HCT116 (cell line): Measurements from ENCODE around the gene AK6. TPM values are rescaled to one million over a fixed set of nuclear protein-coding genes. Genes with fewer than 3 reads are reported as not detected.

ENCODE experiments used
- ATAC-seq: fragments of 200-7000 bp; cut with Tn5 transposase; 2 replicates; pipeline ENCODE4 v1.9.1; 2020; ENCODE audit warnings: mild to moderate bottlenecking, moderate library complexity
- Bru-seq: library from RNA; stranded (reverse); fragments of 400-500 nt; gene quantifications from one replicate; lab custom pipeline; 2021; lab: Mats Ljungman, UMichigan
- BruChase-seq, 2 experiments: library from RNA; stranded (reverse); fragments of 400-500 nt; gene quantifications; one replicate each; lab custom pipeline; 2021; lab: Mats Ljungman, UMichigan
- BruUV-seq: library from RNA; stranded (reverse); fragments of 400-500 nt; replicated peaks from 2 replicates; lab custom pipeline; 2021; lab: Mats Ljungman, UMichigan
- CTCF ChIA-PET: fragments of 300-600 bp; sonication (Branson Sonifier 250); formaldehyde crosslinking; loops from one replicate; lab custom pipeline; 2021; ENCODE audit warnings: antibody characterized with exemption; lab: Charles Lee
- POLR2A ChIA-PET: fragments of 300-600, 350-600 bp; sonication (Branson Sonifier 250); formaldehyde crosslinking; loops from one replicate; lab custom pipeline; 2021; ENCODE audit warnings: antibody characterized with exemption; lab: Charles Lee
- RAD21 ChIA-PET, 2 experiments: fragments of 300-600 bp; sonication (Branson Sonifier 250); formaldehyde crosslinking; loops; one replicate each; lab custom pipeline; 2023; ENCODE audit warnings: low total read pairs in 2 of 2; ENCODE audit not compliant: uncharacterized antibody in 2 of 2, unreplicated experiment in 2 of 2, low non-redundant PET in 1 of 2; lab: Charles Lee
- DNase-seq: peaks from one replicate; pipeline ENCODE4 v3.0.0-alpha.2; 2010; ENCODE audit warnings: low read depth, low spot score
- H2AFZ ChIP-seq: fragments of 200-600 bp; shearing (Covaris generic), sonication (generic); 2 replicates; pipeline ENCODE4 v1.6.1; 2017; ENCODE audit warnings: low read depth, mixed run types, mixed read lengths, antibody characterized with exemption, low read length; ENCODE audit not compliant: poor library complexity, severe bottlenecking
- H3K27ac ChIP-seq: 2 replicates; pipeline ENCODE4 v1.5.1; 2012; ENCODE audit warnings: low read depth, low read length
- H3K27me3 ChIP-seq: fragments of 200-600 bp; sonication (generic); 2 replicates; pipeline ENCODE4 v1.6.1; 2016; ENCODE audit warnings: mixed run types, low read length, mixed read lengths; ENCODE audit not compliant: insufficient read depth
- H3K36me3 ChIP-seq, 2 experiments: fragments of 200-500 bp in 1 of 2; fragments of 200-600 bp in 1 of 2; sonication (Bioruptor generic) in 1 of 2; sonication (generic) in 1 of 2; 2 replicates each; pipeline versions ENCODE4 v1.5.1 to v1.6.1; 2014 to 2016; ENCODE audit warnings: low read length in 2 of 2, inconsistent platforms in 1 of 2, mixed read lengths in 1 of 2, mixed run types in 1 of 2; ENCODE audit not compliant: insufficient read depth in 2 of 2, control insufficient read depth in 1 of 2
- H3K4me1 ChIP-seq, 2 experiments: fragments of 200-600 bp in 1 of 2; sonication (generic) in 1 of 2; 2 replicates each; pipeline versions ENCODE4 v1.5.1 to v1.6.1; 2012 to 2017; ENCODE audit warnings: low read length in 2 of 2, inconsistent platforms in 1 of 2, mild to moderate bottlenecking in 1 of 2, mixed read lengths in 1 of 2, mixed run types in 1 of 2, moderate library complexity in 1 of 2; ENCODE audit not compliant: insufficient read depth in 2 of 2, control insufficient read depth in 1 of 2
- H3K4me2 ChIP-seq: fragments of 200-600 bp; sonication (generic); 2 replicates; pipeline ENCODE4 v1.6.1; 2017; ENCODE audit warnings: mixed run types, low read length, mixed read lengths
- H3K4me3 ChIP-seq, 2 experiments: fragments of 200-600 bp in 1 of 2; sonication (generic) in 1 of 2; replicated peaks in 1 of 2; 2 replicates each; pipeline ENCODE4 v1.5.1; 2011 to 2016; ENCODE audit warnings: low read length in 2 of 2, control low read depth in 1 of 2, low read depth in 1 of 2, mild to moderate bottlenecking in 1 of 2, mixed read lengths in 1 of 2, mixed run types in 1 of 2
- H3K79me2 ChIP-seq: fragments of 200-600 bp; sonication (generic); 2 replicates; pipeline ENCODE4 v1.6.1; 2017; ENCODE audit warnings: mild to moderate bottlenecking, mixed run types, low read length, moderate library complexity, mixed read lengths; ENCODE audit not compliant: insufficient read depth
- H3K9ac ChIP-seq: fragments of 200-600 bp; sonication (generic); 2 replicates; pipeline ENCODE4 v1.6.1; 2016; ENCODE audit warnings: low read length, mixed read lengths
- H3K9me2 ChIP-seq: fragments of 200-600 bp; sonication (generic), shearing (Covaris generic); 2 replicates; pipeline ENCODE4 v1.6.1; 2017; ENCODE audit warnings: mixed run types, mild to moderate bottlenecking, moderate library complexity; ENCODE audit not compliant: insufficient read depth
- H3K9me3 ChIP-seq, 2 experiments: fragments of 200-500 bp in 1 of 2; fragments of 200-600 bp in 1 of 2; sonication (Bioruptor generic) in 1 of 2; sonication (generic) in 1 of 2; 2 replicates each; pipeline ENCODE4 v1.6.1; 2014 to 2017; ENCODE audit warnings: low read length in 2 of 2, mixed read lengths in 2 of 2, inconsistent platforms in 1 of 2, low read depth in 1 of 2, mild to moderate bottlenecking in 1 of 2, mixed run types in 1 of 2, moderate library complexity in 1 of 2; ENCODE audit not compliant: control insufficient read depth in 1 of 2, insufficient read depth in 1 of 2
- H4K20me1 ChIP-seq: fragments of 200-600 bp; sonication (generic), shearing (Covaris generic); 2 replicates; pipeline ENCODE4 v1.6.1; 2017; ENCODE audit warnings: mixed run types, mild to moderate bottlenecking, moderate library complexity; ENCODE audit not compliant: insufficient read depth
- ATF3 ChIP-seq: IDR thresholded peaks from 2 replicates; pipeline ENCODE4 v1.6.1; 2012
- CBX3 ChIP-seq: IDR thresholded peaks from 2 replicates; pipeline ENCODE4 v1.6.1; 2012; ENCODE audit warnings: low read depth
- CEBPB ChIP-seq: IDR thresholded peaks from 2 replicates; pipeline ENCODE4 v1.6.1; 2012; ENCODE audit warnings: low read depth
- CTCF ChIP-seq, 3 experiments: fragments of 200-600 bp in 1 of 3; sonication (generic) in 1 of 3; IDR thresholded peaks in 2 of 3; conservative IDR thresholded peaks in 1 of 3; 2 replicates each; pipeline ENCODE4 v1.5.1; 2012 to 2017; ENCODE audit warnings: low read depth in 2 of 3, low read length in 2 of 3, antibody characterized with exemption in 1 of 3, borderline replicate concordance in 1 of 3, control low read depth in 1 of 3, mild to moderate bottlenecking in 1 of 3, mixed read lengths in 1 of 3, mixed run types in 1 of 3, moderate library complexity in 1 of 3; ENCODE audit not compliant: insufficient read depth in 1 of 3
- EZH2 ChIP-seq: fragments of 200-600 bp; sonication (generic); IDR thresholded peaks from 2 replicates; pipeline ENCODE4 v1.6.1; 2017; ENCODE audit warnings: antibody characterized with exemption, mixed run types
- EZH2phosphoT487 ChIP-seq: fragments of 200-600 bp; IDR thresholded peaks from 2 replicates; pipeline ENCODE4 v1.6.1; 2018; ENCODE audit warnings: antibody characterized with exemption, borderline replicate concordance
- FOSL1 ChIP-seq: IDR thresholded peaks from 2 replicates; pipeline ENCODE4 v1.6.1; 2012; ENCODE audit warnings: low read depth
- JUND ChIP-seq: IDR thresholded peaks from 2 replicates; pipeline ENCODE4 v1.6.1; 2012
- MAX ChIP-seq: IDR thresholded peaks from 2 replicates; pipeline ENCODE4 v1.6.1; 2012
- POLR2A ChIP-seq: IDR thresholded peaks from 2 replicates; pipeline ENCODE4 v1.7.0; 2011; ENCODE audit warnings: borderline replicate concordance; ENCODE audit not compliant: insufficient read depth, insufficient read length; ENCODE audit errors: extremely low read depth
- POLR2AphosphoS5 ChIP-seq: IDR thresholded peaks from 2 replicates; pipeline ENCODE4 v1.6.1; 2011; ENCODE audit warnings: mild to moderate bottlenecking, low read depth, low read length, moderate library complexity
- RAD21 ChIP-seq: IDR thresholded peaks from 2 replicates; pipeline ENCODE4 v1.6.1; 2012; ENCODE audit warnings: low read depth, mild to moderate bottlenecking
- SIN3A ChIP-seq: IDR thresholded peaks from 2 replicates; pipeline ENCODE4 v1.6.1; 2012; ENCODE audit warnings: low read depth
- SP1 ChIP-seq: IDR thresholded peaks from 2 replicates; pipeline ENCODE4 v1.6.1; 2012; ENCODE audit warnings: low read depth
- SRF ChIP-seq: IDR thresholded peaks from 2 replicates; pipeline ENCODE4 v1.6.1; 2012; ENCODE audit warnings: low read depth
- TCF7L2 ChIP-seq: IDR thresholded peaks from 2 replicates; pipeline ENCODE4 v1.7.0; 2011; ENCODE audit warnings: borderline replicate concordance, inconsistent platforms; ENCODE audit not compliant: insufficient read depth, insufficient read length; ENCODE audit errors: extremely low read depth
- YY1 ChIP-seq: IDR thresholded peaks from 2 replicates; pipeline ENCODE4 v1.6.1; 2011; ENCODE audit warnings: low read length, low read depth, moderate library complexity, mild to moderate bottlenecking; ENCODE audit not compliant: insufficient replicate concordance; ENCODE audit errors: extremely low read depth
- ZBTB33 ChIP-seq: IDR thresholded peaks from 2 replicates; pipeline ENCODE4 v1.6.1; 2011; ENCODE audit warnings: mild to moderate bottlenecking, low read length, moderate library complexity; ENCODE audit not compliant: insufficient replicate concordance; ENCODE audit errors: extremely low read depth
- ZFX ChIP-seq: fragments of 450-650 bp; IDR thresholded peaks from 2 replicates; pipeline ENCODE4 v1.6.1; 2017
- ZNF274 ChIP-seq: fragments of 200-500 bp; sonication (Bioruptor generic); IDR thresholded peaks from 2 replicates; pipeline ENCODE4 v1.6.1; 2014; ENCODE audit warnings: mild to moderate bottlenecking, low read depth, low read length, inconsistent platforms
- intact Hi-C: fragments of 100-400 bp; cut with micrococcal nuclease; formaldehyde crosslinking; loops from 2 replicates; pipeline ENCODE4 v1.10.0; 2022
- long read RNA-seq: library from polyadenylated mRNA; unstranded; transcript quantifications from one replicate; pipeline ENCODE4 v2.0.0, GENCODE V29; 2021; ENCODE audit not compliant: unreplicated experiment
- polyA plus RNA-seq: library from polyadenylated mRNA; unstranded; fragments of >200 nt; gene quantifications from 2 replicates; pipeline ENCODE4 v1.2.1, GENCODE V29; 2012; ENCODE audit warnings: missing spikeins
- total RNA-seq: library from RNA; stranded (reverse); gene quantifications from one replicate; pipeline ENCODE4 v1.2.1, GENCODE V29; 2021; ENCODE audit not compliant: unreplicated experiment

AK6 gene
- 33.4 TPM for total RNA-seq
- polyA plus RNA-seq, result 17.1 and 25.3 TPM in 2 replicates
- Bru-seq, nascent RNA, result percentile 81 among the genes with signal in this experiment
- BruChase-seq, experiment 1, labeled RNA remaining after a 6-hour chase, result percentile 69 among the genes with signal in this experiment
- percentile 76 among the genes with signal in this experiment for BruChase-seq, experiment 2, labeled RNA remaining after a 2-hour chase
- long read RNA-seq, transcript AK6-202 (5 exons, 1,648 nt), result major isoform, 27 of 32 reads
- long read RNA-seq, partial matches to known transcripts, result 2 of 32 reads
- long read RNA-seq, other reads (novel, unspliced or antisense), result 1 of 32 reads

- H3K4me2 ChIP-seq, result peak within 1 kb of the TSS; percentile 78
- BruUV-seq, result no TSS peak
- no peaks in the 10 kb centered on the region for H3K27me3 ChIP-seq
- intact Hi-C loops, result no loop called here
- peaks cover 11% of the 10 kb centered on the region; the same call in 1 of the 2 replicates for H4K20me1 ChIP-seq
- peaks cover 71% of the 10 kb centered on the region for H3K79me2 ChIP-seq
- CTCF ChIA-PET, result no interaction called here
- H3K27ac ChIP-seq, result peak within 1 kb of the TSS; percentile 86
- peak within 1 kb of the TSS; percentile 79 to 90 for H3K4me3 ChIP-seq
- ATAC-seq (peak; percentile 93), DNase-seq (peak; percentile 83)
- H3K36me3 ChIP-seq, result peaks cover 9 to 19% of the 10 kb centered on the region in 2 experiments; a peak in 3 of 4 replicates
- RAD21 ChIA-PET, result interaction anchor here in 1 of 2 experiments (0.5 kb wide), 1 partner anchor 276 kb away, joined by 3 read pairs; the partner anchor contains the start of gene SLC30A5
- H2AFZ ChIP-seq, result no peak within 1 kb of the TSS
- H3K9me2 ChIP-seq, result no peaks in the 10 kb centered on the region
- peak within 1 kb of the TSS; percentile 80 for H3K9ac ChIP-seq
- POLR2A ChIA-PET, result no interaction called here
- H3K9me3 ChIP-seq, result no peaks in the 10 kb centered on the region
- H3K4me1 ChIP-seq, result peaks cover 8 to 18% of the 10 kb centered on the region in 2 experiments; a peak in 3 of 4 replicates
- TF ChIP-seq ZBTB33, result no peak
- no peak for TF ChIP-seq RAD21
- peak; percentile 51 for TF ChIP-seq TCF7L2
- no peak for TF ChIP-seq ATF3
- no peak for TF ChIP-seq EZH2phosphoT487
- TF ChIP-seq YY1, result peak; percentile 79
- TF ChIP-seq MAX, result peak; percentile 96
- TF ChIP-seq POLR2AphosphoS5, result peak; percentile 84
- no peak for TF ChIP-seq ZNF274
- TF ChIP-seq EZH2, result no peak
- TF ChIP-seq SIN3A, result peak; percentile 84
- 0 out of 2 replicates have a peak, but pooled peaks have one; percentile 63 for TF ChIP-seq CBX3
- TF ChIP-seq ZFX, result peak; percentile 56
- TF ChIP-seq CTCF (IDR thresholded peaks at IDR 0.05 in 2 of 3, conservative IDR thresholded peaks at IDR 0.05 in 1 of 3; ENCODE audit: borderline replicate concordance in 1 of 3, insufficient read depth in 1 of 3, low read depth in 2 of 3, low read length in 2 of 3), result no peak
- no peak for TF ChIP-seq FOSL1
- peak; percentile 53; the same call in 1 of the 2 replicates for TF ChIP-seq SRF
- peak; percentile 67 for TF ChIP-seq SP1
- TF ChIP-seq POLR2A, result peak; percentile 88
- peak; percentile 18; the same call in 1 of the 2 replicates for TF ChIP-seq JUND
- no peak for TF ChIP-seq CEBPB
Measured at GRCh38 chr5:69369340-69370121, at the start of gene AK6, which contains the start of the genes RAD17 and TAF9. AK6 (minus strand) TSS chr5:69369520; CDS start chr5:69369490, 30 bp downstream. RAD17 (plus strand) TSS chr5:69369818; CDS start chr5:69372209, 2,391 bp downstream. TAF9 (minus strand) TSS chr5:69369520; CDS start chr5:69365737, 3,783 bp downstream.
